CD4-positive, alpha-beta T cell treated with Interleukin-17A for 1 hour (primary cell): Measurements from ENCODE around the gene ZNF768.
"Not testable (repeated sequence)": the region's sequence is repeated elsewhere in the genome, so short reads cannot be mapped to it uniquely, and the experiment has no call there.

Experiments
- DNase-seq: peaks from one replicate; pipeline ENCODE4 v3.0.0-alpha.2; 2020

ZNF768 gene

GRCh38 chr16:30509081-30509765 lies 17.1 kb downstream of the ZNF768 start:
- no peak for DNase-seq

DNA sequence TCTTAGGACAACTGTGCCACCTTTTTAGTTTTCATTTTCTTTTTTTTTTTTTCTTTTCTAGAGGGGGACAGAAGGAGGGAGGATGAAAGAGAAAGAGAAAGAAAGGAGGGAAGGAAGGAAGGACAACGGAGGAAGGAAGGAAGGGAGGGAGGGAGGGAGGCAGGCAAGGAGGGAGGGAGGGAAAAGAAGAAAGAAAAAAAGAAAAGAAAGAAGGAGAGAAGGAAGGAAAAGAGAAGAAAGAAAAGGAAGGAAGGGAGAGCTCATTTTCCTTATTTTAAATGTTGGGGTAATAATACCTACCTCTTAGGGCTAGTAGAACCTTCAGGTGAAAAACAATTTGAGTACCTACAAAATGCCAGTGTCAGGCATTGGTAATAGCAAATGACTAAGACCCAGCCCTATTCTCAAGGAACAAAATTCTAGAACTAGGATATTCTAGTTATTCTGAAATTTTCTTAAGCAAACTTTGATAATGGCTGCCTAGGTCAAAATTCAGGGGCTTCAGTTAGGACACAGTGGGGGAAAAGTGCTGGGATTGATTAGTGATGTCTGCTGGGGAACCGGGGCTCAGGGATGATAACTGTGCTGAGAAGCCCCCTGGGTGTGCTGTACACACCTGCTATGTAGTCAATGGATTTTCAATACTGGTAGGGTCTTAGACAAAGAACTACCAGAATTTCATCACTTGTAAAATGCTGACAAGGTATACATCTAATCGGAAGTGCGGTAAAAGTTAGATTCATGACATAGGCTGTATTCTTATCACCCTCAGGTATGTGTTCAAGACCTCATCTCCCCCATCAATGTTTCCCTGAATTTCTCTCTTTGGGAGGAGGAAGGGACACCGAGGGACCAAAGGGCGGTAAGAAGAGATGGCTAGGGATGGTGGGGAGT lies 22.7 kb downstream of the ZNF768 start:
- DNase-seq: no peak

DNA sequence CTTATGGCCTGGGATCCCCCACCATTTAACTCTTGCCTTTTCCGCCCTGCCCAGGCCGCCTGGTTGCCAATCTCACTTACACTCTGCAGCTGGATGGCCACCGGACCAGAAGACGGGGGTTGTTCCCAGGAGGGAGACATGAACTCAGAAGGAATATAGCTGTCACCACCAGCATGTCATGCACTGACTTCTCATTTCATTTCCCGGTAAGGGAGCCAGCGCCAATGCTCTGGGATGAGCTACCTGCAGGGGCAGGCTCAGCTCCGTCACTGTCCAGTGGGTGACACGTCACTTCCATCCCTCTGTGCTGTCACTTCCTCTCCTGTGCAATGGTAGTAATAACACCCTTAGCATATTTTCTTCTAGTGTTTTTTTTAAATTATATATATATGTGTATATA lies 27.1 kb downstream of the ZNF768 start:
- no peak for DNase-seq

- DNase-seq: no peak
These were observed 31.7 kb downstream of the ZNF768 start for GRCh38 chr16:30494709-30495108.

GRCh38 chr16:30493941-30494488 lies 32.4 kb downstream of the ZNF768 start:
- DNase-seq: no peak

- DNase-seq: peak; percentile 30
These were observed 34.5 kb downstream of the ZNF768 start for GRCh38 chr16:30491744-30492308.

DNA sequence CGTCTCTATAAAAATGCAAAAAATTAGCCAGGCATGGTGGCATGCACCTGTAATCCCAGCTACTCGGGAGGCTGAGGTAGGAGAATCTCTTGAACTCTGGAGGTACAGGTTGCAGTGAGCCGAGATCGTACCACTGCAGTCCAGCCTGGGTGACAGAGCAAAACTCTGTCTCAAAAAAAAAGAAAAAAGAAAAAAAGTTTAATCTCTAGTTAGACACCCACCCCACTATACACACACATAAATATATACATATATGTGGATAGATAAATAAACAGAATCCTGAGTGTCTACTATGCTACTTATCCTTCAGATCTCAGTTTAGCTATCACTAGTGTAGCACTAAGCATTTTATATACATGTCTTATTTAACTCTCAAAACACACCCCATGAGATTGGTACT lies 35.1 kb downstream of the ZNF768 start:
- DNase-seq: no peak

DNA sequence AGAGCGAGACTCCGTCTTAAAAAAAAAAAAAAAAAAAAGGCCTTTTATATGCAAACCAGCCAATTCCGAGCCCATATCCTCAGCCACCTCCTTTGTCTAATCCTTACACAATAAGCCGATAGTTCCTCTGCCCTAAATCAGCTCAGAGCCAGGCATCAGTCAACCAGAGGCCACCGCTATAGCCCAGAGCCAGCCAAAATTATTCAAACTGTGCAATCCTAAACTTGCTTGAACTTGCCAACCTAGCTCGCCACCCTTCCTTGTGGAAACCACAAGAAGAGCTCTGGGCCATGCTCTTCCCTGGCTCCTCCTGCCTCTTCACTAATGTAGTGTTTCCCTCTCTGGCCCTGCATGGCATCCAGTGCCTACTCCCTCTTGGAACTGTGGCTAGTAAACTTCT lies 36.2 kb downstream of the ZNF768 start:
- DNase-seq: no peak

GRCh38 chr16:30488764-30489605 lies 37.4 kb downstream of the ZNF768 start:
- DNase-seq: no peak

GRCh38 chr16:30485818-30486436 lies 40.4 kb downstream of the ZNF768 start:
- DNase-seq: no peak

GRCh38 chr16:30484887-30485286 lies 41.5 kb downstream of the ZNF768 start:
- DNase-seq: no peak

- DNase-seq: peak; percentile 29
These were observed 44.0 kb downstream of the ZNF768 start for GRCh38 chr16:30482366-30482765.

DNA sequence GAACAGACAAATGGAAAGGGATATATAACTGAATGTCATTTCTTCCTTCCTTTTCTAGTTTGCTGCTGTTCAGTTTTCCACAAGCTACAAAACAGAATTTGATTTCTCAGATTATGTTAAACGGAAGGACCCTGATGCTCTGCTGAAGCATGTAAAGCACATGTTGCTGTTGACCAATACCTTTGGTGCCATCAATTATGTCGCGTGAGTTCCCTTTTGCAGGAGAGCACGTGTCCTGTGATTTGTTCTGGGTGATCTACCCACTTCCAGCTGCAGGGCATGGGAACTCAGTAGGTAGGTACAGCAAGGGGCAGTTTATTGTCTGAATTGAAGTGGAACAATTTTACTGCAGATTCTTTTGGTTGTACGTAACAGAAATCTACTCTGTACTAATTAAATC lies 45.0 kb downstream of the ZNF768 start:
- no peak for DNase-seq

DNA sequence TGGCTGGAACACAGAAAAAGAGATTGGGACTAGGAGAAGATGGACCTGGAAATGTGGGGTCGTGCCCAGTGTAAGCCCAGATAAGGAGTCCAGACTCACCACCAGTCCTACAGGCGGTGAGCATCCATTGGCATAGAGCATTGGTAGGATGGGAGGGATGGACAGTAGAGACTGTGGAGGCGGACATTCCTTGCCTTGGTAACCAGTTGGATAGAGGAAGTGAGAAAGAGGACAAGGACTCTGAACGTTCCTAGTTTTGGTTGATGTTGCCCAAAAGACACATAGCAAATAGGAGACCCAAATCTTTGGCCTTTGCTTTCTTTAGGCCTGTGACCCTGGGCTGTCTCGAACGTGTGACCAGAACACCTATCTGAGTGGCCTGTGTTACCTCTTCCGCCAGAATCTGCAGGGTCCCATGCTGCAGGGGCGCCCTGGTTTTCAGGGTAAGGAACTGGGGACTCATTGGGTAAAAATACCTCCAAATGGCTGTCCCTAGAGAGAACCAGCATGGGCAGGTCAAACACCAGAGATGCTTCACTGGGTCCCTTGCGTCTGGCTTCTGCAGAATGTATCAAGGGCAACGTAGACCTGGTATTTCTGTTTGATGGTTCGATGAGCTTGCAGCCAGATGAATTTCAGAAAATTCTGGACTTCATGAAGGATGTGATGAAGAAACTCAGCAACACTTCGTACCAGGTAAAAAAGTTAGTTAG lies 47.4 kb downstream of the ZNF768 start:
- no peak for DNase-seq

- not testable (repeated sequence) for DNase-seq
These were observed 48.6 kb downstream of the ZNF768 start for GRCh38 chr16:30477773-30478172.

- DNase-seq: no peak
These were observed 49.4 kb downstream of the ZNF768 start for GRCh38 chr16:30476991-30477390.

- no peak for DNase-seq
These were observed 51.7 kb downstream of the ZNF768 start for GRCh38 chr16:30474684-30475083.

DNA sequence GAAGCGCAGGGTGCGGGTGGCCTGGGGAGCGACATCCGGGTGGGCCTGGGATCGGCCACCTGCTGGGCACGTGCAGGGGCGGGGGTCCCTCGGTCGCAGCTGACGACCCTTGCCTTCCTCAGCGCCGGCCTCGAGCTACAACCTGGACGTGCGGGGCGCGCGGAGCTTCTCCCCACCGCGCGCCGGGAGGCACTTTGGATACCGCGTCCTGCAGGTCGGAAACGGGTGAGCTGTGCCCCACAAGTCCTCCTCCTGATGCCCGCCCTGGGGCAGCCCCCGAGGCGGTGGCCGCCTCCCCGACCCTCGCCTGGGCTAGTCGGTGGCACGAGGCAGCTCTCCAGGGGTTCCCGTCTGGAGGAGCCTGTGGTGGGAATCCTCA lies 52.3 kb downstream of the ZNF768 start:
- DNase-seq: no peak
